PFSK-1 (cell line): ENCODE measurements around the gene TMEM72.

Source experiments
- FOXP2 ChIP-seq: optimal IDR thresholded peaks from 2 replicates; pipeline ENCODE3; 2011; ENCODE audit warnings: borderline replicate concordance, control low read depth, inconsistent platforms; ENCODE audit not compliant: insufficient read depth; ENCODE audit errors: extremely low read length, extremely low read depth
- POLR2AphosphoS5 ChIP-seq: IDR thresholded peaks from 2 replicates; pipeline ENCODE4 v1.6.1; 2012; ENCODE audit warnings: low read depth, mild to moderate bottlenecking, control low read depth, low read length, moderate library complexity
- SIN3A ChIP-seq: IDR thresholded peaks from 2 replicates; pipeline ENCODE4 v1.6.1; 2012; ENCODE audit warnings: mild to moderate bottlenecking, low read length, moderate library complexity, borderline replicate concordance; ENCODE audit not compliant: insufficient read depth
- TAF1 ChIP-seq: IDR thresholded peaks from 2 replicates; pipeline ENCODE4 v1.6.1; 2012; ENCODE audit warnings: low read length, control low read depth, borderline replicate concordance; ENCODE audit not compliant: insufficient read depth
- TF ChIP-seq, protein P1 (sequence below), 2 experiments: IDR thresholded peaks; 2 replicates each; pipeline versions ENCODE4 v1.6.1 to v1.8.0; 2011 to 2012; ENCODE audit warnings: low read depth in 2 of 2, low read length in 2 of 2, control low read depth in 1 of 2, inconsistent platforms in 1 of 2, mild to moderate bottlenecking in 1 of 2, moderate library complexity in 1 of 2; ENCODE audit not compliant: insufficient read depth in 1 of 2

The TMEM72 gene

DNA sequence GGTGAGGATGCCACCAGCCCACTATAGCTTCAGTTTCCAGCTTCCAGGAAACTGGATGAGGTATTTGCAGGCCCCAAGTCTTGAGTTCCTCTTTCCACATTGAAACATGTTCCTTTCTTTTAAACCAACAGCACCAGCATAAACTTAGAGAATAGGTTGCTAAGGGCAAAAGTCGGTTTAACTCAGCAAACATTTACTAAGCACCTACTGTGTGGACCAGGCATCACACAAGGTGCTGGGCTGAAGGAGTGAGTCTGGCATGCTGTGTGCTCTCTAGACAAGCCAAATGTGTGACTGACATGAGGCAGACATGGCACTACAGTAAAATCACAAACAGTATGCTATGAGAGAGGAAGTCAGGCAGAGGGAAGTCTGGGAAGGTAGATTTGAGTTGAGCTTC, 37.5 kb downstream of the TMEM72 start:
- TF ChIP-seq, protein P1, sequence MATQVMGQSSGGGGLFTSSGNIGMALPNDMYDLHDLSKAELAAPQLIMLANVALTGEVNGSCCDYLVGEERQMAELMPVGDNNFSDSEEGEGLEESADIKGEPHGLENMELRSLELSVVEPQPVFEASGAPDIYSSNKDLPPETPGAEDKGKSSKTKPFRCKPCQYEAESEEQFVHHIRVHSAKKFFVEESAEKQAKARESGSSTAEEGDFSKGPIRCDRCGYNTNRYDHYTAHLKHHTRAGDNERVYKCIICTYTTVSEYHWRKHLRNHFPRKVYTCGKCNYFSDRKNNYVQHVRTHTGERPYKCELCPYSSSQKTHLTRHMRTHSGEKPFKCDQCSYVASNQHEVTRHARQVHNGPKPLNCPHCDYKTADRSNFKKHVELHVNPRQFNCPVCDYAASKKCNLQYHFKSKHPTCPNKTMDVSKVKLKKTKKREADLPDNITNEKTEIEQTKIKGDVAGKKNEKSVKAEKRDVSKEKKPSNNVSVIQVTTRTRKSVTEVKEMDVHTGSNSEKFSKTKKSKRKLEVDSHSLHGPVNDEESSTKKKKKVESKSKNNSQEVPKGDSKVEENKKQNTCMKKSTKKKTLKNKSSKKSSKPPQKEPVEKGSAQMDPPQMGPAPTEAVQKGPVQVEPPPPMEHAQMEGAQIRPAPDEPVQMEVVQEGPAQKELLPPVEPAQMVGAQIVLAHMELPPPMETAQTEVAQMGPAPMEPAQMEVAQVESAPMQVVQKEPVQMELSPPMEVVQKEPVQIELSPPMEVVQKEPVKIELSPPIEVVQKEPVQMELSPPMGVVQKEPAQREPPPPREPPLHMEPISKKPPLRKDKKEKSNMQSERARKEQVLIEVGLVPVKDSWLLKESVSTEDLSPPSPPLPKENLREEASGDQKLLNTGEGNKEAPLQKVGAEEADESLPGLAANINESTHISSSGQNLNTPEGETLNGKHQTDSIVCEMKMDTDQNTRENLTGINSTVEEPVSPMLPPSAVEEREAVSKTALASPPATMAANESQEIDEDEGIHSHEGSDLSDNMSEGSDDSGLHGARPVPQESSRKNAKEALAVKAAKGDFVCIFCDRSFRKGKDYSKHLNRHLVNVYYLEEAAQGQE (IDR thresholded peaks at IDR 0.05; ENCODE audit: insufficient read depth in 1 of 2, low read depth in 2 of 2, low read length in 2 of 2), result no peak
- TF ChIP-seq POLR2AphosphoS5 (no peak), SIN3A (no peak)

DNA sequence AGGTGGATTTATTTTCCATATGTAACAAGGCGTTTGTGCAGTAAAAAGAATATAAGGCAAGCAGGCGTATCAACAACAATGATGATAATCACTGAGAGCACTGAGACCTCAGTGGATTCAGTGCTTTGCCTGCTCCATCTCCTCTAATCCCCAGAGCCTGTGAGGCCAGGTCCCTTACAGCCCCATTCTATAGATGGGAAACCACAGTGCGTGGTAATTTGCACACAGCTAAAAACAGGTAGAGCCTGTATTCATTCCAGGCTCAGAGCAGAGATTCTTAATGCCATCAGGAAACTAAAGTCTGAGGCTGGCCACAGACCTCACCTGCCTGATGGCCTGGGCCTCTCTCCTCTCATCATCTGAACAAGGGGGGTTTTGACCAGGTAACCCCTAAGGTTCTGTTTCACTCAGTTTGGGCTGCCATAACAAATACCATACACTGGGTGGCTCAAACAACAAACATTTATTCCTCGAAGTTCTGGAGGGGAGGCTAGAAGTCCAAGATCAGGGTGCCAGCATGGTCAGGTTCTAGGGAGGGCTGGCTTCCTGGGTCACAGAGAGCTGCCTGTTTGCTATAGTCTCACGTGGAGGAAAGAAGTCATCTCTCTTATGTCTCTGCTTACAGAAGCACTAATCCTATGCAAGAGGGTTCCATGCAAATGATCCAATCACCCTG, 38.1 kb downstream of the TMEM72 start:
- TF ChIP-seq FOXP2, result no peak
- no peak for TF ChIP-seq TAF1
- no peak for TF ChIP-seq POLR2AphosphoS5
- TF ChIP-seq SIN3A, result no peak
- TF ChIP-seq, protein P1 (IDR thresholded peaks at IDR 0.05; ENCODE audit: insufficient read depth in 1 of 2, low read depth in 2 of 2, low read length in 2 of 2), result no peak

DNA sequence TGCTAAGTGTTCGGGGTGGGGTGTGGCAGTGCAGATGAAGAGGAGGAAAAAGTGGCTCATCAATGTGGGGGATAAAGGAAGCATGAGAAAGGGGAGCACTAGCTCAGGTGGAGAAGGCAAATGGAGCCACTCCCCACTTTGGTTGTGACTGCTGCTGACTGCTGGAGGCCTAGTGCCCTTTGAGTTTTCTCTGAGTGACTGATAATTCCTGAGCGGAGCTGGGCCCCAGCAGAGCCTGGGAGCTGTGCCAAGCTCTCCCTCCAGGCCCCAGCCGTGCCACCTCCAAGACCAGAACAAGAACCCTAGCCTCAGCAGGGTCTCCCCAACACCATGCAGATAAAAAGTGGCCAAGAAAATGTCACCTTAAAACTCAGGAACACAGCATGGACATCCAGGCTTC, 38.8 kb downstream of the TMEM72 start:
- TF ChIP-seq, protein P1 (IDR thresholded peaks at IDR 0.05; ENCODE audit: insufficient read depth in 1 of 2, low read depth in 2 of 2, low read length in 2 of 2), result no peak
- no peak for TF ChIP-seq FOXP2
- no peak for TF ChIP-seq POLR2AphosphoS5
- no peak for TF ChIP-seq TAF1

DNA sequence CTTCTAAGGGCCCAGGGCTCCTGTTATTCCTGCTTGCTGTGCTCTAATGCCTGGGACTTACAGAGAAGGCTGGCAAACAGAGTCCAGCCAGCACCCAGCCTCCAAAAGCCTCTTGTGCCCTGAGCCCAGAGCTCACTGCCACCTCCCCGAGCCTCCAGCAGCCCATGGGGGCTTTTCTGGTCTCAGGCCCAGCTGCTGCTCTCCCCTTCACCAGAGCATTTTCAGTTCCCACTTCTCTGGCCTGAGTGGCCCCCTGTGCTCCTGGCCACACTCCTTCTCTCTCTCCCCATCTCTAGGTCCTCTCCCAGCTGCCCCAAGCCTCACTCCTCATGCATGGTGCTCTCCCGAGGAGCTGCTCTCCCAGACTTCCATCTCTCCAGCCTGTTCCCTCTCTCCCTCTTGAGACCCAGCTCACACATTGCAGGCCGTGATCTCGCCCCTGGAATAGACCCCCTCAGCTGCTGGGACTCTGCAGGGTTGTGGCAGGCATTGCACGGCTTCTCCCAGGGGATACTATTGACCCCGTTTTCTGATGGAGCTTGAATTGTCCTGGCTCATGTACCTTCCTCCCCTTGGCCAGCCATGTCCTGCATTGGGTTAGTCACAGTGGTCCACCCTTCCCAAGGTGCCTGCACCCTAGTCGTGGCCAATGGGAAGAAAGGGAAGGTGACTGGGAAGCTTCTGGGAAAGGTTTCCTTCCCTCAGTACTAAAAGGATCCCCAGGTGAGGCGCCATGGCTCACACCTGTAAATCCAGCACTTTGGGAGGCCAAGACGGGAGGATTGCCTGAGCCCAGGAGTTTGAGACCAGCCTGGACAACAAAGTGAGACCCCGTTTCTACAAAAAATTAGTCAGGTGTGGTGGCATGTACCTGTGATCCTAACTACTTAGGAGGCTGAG, 39.4 kb downstream of the TMEM72 start:
- TF ChIP-seq TAF1 (no peak), POLR2AphosphoS5 (no peak), SIN3A (no peak), FOXP2 (no peak)
- TF ChIP-seq, protein P1 (IDR thresholded peaks at IDR 0.05; ENCODE audit: insufficient read depth in 1 of 2, low read depth in 2 of 2, low read length in 2 of 2), result no peak
